IPS-11a (cell line): ENCODE results near the gene INPP5A.
"Not testable (repeated sequence)": the region's sequence is repeated elsewhere in the genome, so short reads cannot be mapped to it uniquely, and the experiment has no call there.

Experiments
- H3K4me3 ChIP-seq: one replicate; pipeline ENCODE4 v1.5.1; 2013; ENCODE audit warnings: low read depth, low read length, control low read depth

Gene INPP5A

GRCh38 chr10:132788831-132789219 is 251.2 kb downstream of the INPP5A start:
- no peak overlapping the region for H3K4me3 ChIP-seq

GRCh38 chr10:132789659-132790148 is 252.1 kb downstream of the INPP5A start:
- H3K4me3 ChIP-seq, result no peak overlapping the region

GRCh38 chr10:132790470-132790869 is 252.9 kb downstream of the INPP5A start:
- H3K4me3 ChIP-seq, result no peak overlapping the region

- H3K4me3 ChIP-seq, result no peak overlapping the region
Observed at GRCh38 chr10:132790934-132791829, 253.6 kb downstream of the INPP5A start.

- not testable (repeated sequence) for H3K4me3 ChIP-seq
Observed at GRCh38 chr10:132792099-132792498, 254.5 kb downstream of the INPP5A start.

GRCh38 chr10:132792796-132793195 is 255.2 kb downstream of the INPP5A start:
- H3K4me3 ChIP-seq, result no peak overlapping the region

- H3K4me3 ChIP-seq, result no peak overlapping the region
Observed at GRCh38 chr10:132793213-132793612, 255.6 kb downstream of the INPP5A start.

- no peak overlapping the region for H3K4me3 ChIP-seq
Observed at GRCh38 chr10:132793871-132794849, 256.6 kb downstream of the INPP5A start.

- no peak overlapping the region for H3K4me3 ChIP-seq
Observed at GRCh38 chr10:132796846-132797245, 259.3 kb downstream of the INPP5A start.

- not testable (repeated sequence) for H3K4me3 ChIP-seq
Observed at GRCh38 chr10:132797986-132798385, 260.4 kb downstream of the INPP5A start.

- no peak overlapping the region for H3K4me3 ChIP-seq
Observed at GRCh38 chr10:132798403-132798802, 260.8 kb downstream of the INPP5A start.

GRCh38 chr10:132798876-132799275 is 261.3 kb downstream of the INPP5A start:
- H3K4me3 ChIP-seq, result no peak overlapping the region

GRCh38 chr10:132799865-132800264 is 262.3 kb downstream of the INPP5A start:
- H3K4me3 ChIP-seq, result no peak overlapping the region

- no peak overlapping the region for H3K4me3 ChIP-seq
Observed at GRCh38 chr10:132802048-132802447, 264.5 kb downstream of the INPP5A start.

GRCh38 chr10:132802694-132803320 is 265.2 kb downstream of the INPP5A start:
- no peak overlapping the region for H3K4me3 ChIP-seq

- no peak overlapping the region for H3K4me3 ChIP-seq
Observed at GRCh38 chr10:132803416-132804210, 266.0 kb downstream of the INPP5A start.

GRCh38 chr10:132804287-132804686 is 266.7 kb downstream of the INPP5A start:
- no peak overlapping the region for H3K4me3 ChIP-seq

GRCh38 chr10:132804785-132805426 is 267.3 kb downstream of the INPP5A start:
- H3K4me3 ChIP-seq, result no peak overlapping the region

GRCh38 chr10:132805599-132805998 is 268.0 kb downstream of the INPP5A start:
- H3K4me3 ChIP-seq, result no peak overlapping the region

GRCh38 chr10:132806110-132806509 is 268.5 kb downstream of the INPP5A start:
- no peak overlapping the region for H3K4me3 ChIP-seq
